Pons (tissue), 1 donor: ENCODE measurements around the gene ZNF512B.
A peak's percentile ranks its signal among the peaks of the same experiment; 100 is the strongest.
"Not testable (repeated sequence)": the region's sequence is repeated elsewhere in the genome, so short reads cannot be mapped to it uniquely, and the experiment has no call there.

Experiments used
- DNase-seq: peaks from one replicate; pipeline ENCODE4 v3.0.0-alpha.2; 2016; ENCODE audit warnings: low spot score

The ZNF512B gene, protein sequence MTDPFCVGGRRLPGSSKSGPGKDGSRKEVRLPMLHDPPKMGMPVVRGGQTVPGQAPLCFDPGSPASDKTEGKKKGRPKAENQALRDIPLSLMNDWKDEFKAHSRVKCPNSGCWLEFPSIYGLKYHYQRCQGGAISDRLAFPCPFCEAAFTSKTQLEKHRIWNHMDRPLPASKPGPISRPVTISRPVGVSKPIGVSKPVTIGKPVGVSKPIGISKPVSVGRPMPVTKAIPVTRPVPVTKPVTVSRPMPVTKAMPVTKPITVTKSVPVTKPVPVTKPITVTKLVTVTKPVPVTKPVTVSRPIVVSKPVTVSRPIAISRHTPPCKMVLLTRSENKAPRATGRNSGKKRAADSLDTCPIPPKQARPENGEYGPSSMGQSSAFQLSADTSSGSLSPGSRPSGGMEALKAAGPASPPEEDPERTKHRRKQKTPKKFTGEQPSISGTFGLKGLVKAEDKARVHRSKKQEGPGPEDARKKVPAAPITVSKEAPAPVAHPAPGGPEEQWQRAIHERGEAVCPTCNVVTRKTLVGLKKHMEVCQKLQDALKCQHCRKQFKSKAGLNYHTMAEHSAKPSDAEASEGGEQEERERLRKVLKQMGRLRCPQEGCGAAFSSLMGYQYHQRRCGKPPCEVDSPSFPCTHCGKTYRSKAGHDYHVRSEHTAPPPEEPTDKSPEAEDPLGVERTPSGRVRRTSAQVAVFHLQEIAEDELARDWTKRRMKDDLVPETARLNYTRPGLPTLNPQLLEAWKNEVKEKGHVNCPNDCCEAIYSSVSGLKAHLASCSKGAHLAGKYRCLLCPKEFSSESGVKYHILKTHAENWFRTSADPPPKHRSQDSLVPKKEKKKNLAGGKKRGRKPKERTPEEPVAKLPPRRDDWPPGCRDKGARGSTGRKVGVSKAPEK

DNA sequence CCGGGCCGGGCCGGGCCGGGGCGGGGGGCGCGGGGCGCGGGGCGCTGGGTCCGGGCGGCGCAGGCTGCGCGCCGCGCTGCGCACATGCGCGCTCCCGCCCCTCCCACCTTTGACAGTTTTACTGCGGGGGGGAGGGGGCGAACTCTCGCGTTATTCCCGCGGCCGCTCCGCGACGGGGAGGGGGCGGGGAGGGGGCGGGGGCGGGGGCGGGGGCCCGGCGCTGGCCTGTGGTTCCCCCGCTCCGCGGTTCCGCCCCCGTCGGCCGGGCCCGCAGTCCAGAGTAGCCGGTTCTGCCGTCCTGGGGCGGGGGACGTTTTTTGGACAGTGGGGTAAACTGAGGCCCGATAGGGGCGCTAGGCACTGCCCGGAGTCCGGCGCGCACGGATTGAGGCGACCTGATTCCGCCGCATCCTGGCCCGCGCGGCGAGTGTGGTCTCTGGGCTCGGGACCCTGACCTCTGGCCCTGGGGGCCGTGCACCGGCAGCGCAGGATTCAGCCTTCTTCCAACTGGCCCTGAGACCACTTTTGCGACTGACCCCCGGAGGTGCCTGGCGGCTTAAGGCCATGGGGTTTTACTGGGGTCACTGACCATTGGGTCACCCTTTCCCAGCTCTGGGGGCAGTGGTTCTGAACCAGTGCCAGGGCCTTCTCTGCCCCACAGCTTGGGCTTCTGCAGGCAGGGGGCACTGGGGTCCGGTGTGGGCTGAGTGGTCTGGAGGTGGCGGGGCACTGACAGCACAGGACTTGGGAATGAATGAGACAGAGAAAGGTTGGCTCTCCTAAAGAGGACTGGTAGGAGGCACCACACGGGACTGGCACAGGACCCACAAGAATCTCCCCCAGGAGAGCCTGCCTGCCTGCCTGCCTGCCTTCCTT is at the start of gene ZNF512B:
Gene ZNF512B, minus strand, starts transcription at position 93 of the 876 bp plus-strand sequence. CDS start 1,980 bp downstream, outside the sequence.
- DNase-seq = no peak

- no peak for DNase-seq
Measured at GRCh38 chr20:64015635-64016034, 45.9 kb upstream of the ZNF512B start.

- not testable (repeated sequence) for DNase-seq
Measured at GRCh38 chr20:64012385-64013154, 42.8 kb upstream of the ZNF512B start.

DNA sequence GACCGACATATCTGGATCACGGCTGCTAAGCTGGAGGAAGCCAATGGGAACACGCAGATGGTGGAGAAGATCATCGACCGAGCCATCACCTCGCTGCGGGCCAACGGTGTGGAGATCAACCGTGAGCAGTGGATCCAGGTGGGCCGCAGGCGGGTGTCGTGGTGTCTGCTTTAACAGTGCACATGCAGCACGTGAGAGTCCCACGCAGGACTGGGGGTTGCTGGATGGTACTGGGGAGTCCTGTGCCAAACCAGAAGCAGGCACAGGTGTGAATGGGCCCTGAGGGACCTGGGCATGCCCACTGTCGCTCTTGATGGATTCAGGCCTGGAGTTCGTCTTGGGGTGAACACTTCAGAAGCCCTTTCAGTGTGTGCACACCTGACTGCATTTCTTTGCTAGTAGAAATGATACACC is 41.6 kb upstream of the ZNF512B start:
- DNase-seq = no peak

GRCh38 chr20:64010711-64011237 is 41.0 kb upstream of the ZNF512B start:
- DNase-seq = no peak

GRCh38 chr20:64009811-64010387 is 40.2 kb upstream of the ZNF512B start:
- no peak for DNase-seq

- no peak for DNase-seq
Measured at GRCh38 chr20:64006902-64007301, 37.2 kb upstream of the ZNF512B start.

DNA sequence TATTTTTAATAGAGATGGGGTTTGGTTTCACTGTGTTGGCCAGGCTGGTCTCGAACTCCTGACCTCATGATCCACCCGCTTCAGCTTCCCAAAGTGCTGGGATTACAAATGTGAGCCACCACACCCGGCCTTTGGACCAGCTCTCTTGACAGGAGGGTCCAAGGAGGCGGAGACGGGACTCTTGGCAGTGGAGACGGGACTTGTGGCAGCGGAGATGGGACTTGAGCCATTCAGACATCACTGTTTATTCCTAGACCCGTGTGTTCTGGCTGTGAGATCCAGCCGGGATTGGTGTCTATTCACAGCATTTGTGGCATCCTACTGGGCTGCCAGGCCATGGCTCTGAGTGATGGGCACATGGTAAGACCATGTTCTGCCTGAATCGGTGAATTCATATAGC is 36.8 kb upstream of the ZNF512B start:
- DNase-seq = peak; percentile 5

DNA sequence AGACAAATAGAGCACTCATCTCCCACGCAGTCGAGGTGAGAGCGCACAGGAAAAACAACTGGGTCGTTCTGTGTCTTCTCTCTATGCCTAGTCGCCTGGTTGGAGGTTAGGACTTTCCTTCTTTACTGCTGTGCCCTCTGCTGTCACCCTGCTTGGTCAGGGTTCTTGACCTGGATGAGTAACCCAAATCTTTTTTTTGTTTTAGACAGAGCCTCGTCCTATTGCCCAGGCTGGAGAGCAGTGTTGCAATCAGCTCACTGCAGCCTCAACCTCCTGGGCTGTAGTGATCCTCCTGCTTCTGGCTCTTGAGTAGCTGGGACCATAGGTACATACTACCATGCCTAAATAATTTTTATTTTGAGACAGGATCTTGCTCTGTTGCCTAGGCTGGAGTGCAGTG is 35.7 kb upstream of the ZNF512B start:
- no peak for DNase-seq

DNA sequence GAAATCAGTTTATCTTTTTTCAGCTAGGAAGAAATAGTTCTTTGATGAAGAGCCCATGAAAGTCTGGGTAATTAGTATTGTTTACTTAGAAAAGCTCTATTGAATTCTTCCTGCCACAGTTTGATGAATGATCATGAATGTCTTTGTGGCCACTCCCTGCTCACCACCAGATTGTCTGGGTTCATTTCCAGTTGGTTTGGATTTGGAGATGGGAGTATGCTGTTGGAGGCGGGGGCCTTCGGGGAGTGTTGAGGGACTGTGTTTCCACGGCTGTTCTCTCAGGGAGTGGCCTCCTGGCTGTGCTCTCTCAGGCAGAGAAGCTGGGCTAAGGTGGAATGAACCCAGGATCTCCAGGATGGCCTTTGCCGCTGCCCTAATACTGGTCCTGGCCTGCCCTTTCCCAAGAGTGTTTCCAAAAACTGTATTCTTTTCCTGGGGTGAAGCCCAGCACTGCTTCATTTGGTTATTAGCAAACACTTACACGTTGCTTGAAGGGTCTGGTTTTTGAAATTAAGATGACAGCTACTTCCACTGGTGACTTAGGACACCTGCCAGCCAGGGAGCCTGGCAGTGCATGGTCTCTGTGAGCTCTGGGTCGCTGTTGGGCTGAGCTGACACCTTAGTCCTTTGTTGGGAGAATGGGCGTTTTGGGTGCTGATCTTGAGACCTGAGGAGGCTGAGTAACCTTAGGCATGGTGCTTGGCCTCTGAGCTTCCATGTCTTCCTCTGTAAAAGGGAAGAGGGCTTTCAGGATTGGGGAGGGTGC is 34.4 kb upstream of the ZNF512B start:
- DNase-seq = no peak

DNA sequence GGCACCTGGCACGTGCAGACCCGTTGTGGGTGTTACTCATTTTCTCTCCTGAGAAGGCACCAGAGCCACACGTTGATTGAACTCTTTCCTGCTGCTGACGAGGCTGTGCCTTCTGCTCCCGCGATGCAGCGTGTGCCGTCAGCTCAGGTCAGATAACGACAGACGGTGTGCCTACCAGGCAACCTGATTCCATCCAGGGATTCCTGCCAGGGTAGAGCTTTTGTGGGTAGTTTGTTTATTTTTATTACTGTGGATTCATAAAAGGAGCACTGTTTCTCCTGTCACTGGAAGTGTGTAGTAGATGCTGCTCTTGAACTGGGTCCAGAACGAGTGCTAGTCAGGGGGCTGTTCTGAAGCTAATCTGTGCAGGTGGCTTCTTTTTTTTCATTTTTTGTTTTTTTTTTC is 31.9 kb upstream of the ZNF512B start:
- peak; percentile 16 for DNase-seq

DNA sequence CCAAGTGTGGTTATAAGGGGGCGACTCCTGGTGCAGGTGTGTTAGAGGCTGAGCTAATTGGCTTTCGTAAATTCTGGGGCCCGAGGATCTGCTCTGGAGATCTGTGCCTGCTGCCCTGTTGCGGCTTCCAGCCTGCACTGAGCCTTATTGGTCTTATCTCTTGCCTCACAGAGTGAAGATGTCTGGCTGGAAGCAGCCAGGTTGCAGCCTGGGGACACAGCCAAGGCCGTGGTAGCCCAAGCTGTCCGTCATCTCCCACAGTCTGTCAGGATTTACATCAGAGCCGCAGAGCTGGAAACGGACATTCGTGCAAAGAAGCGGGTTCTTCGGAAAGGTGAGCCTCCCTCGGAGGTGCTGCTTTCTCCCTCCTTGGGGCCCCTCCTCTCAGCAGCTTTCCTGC is 31.2 kb upstream of the ZNF512B start:
- DNase-seq = no peak

- DNase-seq = no peak
Measured at GRCh38 chr20:63982937-63983336, 13.2 kb upstream of the ZNF512B start.

DNA sequence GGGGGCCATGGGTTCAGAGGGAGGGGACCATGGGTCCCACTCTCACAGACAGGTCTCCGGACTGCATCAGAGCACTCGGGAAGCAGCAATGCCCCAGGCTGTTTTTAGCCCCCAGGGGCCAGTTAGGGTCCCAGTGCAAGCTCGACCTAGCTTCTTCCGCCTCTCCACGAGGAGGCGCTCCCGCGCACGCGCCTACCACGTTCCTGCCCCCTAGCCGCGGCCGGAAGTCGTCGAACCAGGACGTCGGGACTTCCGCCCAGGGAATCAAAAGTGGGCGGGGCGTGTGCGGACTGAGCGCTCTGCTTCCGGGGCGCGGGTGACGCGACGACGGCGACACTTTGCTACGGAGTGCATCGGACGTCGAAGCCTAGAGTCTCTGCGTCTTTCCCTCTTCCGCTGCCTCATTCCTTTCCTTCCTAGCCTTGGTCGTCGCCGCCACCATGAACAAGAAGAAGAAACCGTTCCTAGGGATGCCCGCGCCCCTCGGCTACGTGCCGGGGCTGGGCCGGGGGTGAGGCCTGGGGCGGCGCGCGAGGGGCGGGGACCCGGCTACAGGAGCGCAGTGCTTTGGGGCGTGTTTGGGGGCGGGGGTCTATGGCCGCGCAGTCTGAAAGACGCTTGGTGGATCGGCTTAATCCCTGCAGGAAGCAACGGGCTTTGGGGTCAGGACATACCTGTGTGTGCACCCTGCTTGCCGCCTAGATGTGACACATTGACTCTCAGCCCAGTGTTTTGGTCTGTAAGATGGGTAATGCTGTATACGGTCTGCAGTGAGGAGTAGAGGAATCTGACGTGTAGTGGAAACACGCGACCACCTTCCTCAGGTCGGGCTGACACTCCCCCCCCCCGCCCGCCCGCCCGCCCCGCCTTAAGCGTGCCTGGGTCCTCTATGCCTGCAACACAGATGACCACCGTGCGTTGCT is 11.3 kb upstream of the ZNF512B start, which contains the start of gene PRPF6:
Gene PRPF6, plus strand, starts transcription at position 327 of the 923 bp plus-strand sequence. Its CDS starts 114 bp downstream, at position 441.
- DNase-seq = peak; percentile 92

DNA sequence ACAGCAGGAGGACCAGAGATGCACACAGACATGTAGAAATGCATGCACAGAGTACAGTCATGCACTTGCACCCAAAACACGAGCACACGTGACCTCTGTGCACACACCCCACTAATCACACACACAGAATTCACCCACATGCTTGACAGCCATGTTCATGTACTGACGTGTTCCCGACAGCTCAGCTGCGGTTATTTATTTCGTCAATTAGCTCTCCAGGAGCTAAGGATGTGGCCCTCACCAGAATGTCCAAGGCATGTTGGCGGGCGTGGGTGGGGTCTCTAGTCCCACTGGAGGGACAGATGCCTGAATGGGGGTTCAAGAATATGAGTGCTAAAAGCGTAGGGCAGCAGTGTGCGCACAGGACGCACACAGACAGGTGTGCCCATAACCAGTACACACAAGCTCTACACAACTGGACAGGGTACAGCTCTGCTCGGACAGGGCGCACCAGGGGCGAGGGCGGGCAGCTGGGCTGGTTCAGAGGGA is 10.6 kb upstream of the ZNF512B start:
- peak; percentile 26 for DNase-seq

DNA sequence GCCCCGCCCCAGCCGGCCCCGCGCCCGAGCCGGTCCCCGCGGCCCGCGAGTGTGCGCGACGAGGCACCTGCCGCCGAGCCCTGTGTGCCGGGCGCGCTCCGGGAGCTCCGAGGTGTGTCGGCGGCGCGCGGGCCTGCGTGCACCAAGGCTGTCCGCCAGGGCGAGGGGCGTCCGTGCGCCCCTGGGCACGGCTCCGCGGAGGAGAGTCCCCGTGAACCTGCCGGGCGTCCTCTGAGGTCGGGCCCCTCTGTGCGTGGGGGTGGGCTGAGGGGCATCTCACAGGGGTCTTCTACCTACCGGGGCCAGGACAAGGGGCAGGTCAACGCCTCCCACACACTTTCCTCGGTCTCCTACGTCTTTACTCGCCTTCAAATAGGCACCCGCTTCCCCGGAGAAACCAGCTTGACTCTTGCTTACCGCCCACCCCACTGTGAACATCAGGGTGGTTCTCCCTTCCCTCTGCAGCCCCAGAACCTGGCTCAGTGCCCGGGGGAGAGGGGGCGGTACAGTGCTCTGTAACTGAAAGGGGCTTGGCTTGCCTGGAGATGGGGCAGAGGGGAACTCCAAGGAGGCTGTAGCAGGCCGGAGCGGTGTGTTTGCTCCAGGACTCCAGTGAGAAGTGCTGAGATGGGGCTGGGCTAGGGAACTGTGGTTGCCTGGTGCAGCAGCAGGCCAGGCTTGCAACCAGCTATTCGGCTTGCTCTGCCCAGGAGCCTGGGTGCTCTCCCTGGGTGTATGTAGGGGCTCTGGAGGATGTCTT is 10.0 kb upstream of the ZNF512B start, which contains the start of gene SAMD10:
Gene SAMD10, minus strand, starts transcription at position 86 of the 760 bp plus-strand sequence. CDS start 175 bp downstream, outside the sequence.
- DNase-seq = no peak

DNA sequence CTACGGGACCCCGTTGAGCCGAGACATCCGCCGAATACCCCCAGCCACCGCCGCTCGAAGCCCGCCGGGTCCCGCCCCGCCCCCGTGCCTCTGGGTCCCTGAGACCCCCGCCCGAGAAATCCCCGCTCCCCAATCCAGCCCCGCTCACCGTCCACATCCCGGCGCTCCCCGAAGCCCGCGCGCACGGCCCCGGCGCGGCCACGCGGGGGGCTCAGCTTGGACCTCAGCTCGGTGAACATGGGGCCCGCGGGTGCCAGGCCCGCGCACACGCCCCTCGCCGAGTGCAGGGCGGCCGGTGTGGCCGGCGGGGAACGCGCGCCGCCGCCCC is 9.5 kb upstream of the ZNF512B start:
- no peak for DNase-seq
